ENCODE measurements around the gene GPR84.
"Not testable (repeated sequence)": the region's sequence is repeated elsewhere in the genome, so short reads cannot be mapped to it uniquely, and the experiment has no call there.

The GPR84 gene

GRCh38 chr12:54325442-54326109 lies 38.7 kb downstream of the GPR84 start:
- DNase-seq (ENCODE audit: low read depth in 3 of 3): not testable (repeated sequence)

GRCh38 chr12:54324617-54325441 lies 39.5 kb downstream of the GPR84 start, which contains the start of gene COPZ1:
Gene COPZ1, plus strand, starts transcription at chr12:54325131. Its CDS starts 33 bp downstream, at chr12:54325164.
- peak; percentile 66 to 88 (median 87) for DNase-seq (ENCODE audit: low read depth in 3 of 3)

- no peak for DNase-seq (ENCODE audit: low read depth in 3 of 3)
Measured at GRCh38 chr12:54321363-54321762, 42.9 kb downstream of the GPR84 start.
